SU-DHL-6 (cell line): Measurements from ENCODE around the gene HSF5.

Experiments used
- EZH2phosphoT487 ChIP-seq: fragments of 200-600 bp; sonication (generic), shearing (Covaris generic); conservative IDR thresholded peaks from 2 replicates; pipeline ENCODE4 v1.6.1; 2018; ENCODE audit warnings: mild to moderate bottlenecking, antibody characterized with exemption, low read length, moderate library complexity, mixed read lengths
- TF ChIP-seq, protein P1 (sequence below): fragments of 200-600 bp; sonication (generic); IDR thresholded peaks from one replicate; pipeline ENCODE4 v1.5.1; 2017; ENCODE audit warnings: antibody characterized with exemption, mild to moderate bottlenecking, low read length, moderate library complexity; ENCODE audit not compliant: insufficient read depth, poor library complexity, severe bottlenecking

DNA sequence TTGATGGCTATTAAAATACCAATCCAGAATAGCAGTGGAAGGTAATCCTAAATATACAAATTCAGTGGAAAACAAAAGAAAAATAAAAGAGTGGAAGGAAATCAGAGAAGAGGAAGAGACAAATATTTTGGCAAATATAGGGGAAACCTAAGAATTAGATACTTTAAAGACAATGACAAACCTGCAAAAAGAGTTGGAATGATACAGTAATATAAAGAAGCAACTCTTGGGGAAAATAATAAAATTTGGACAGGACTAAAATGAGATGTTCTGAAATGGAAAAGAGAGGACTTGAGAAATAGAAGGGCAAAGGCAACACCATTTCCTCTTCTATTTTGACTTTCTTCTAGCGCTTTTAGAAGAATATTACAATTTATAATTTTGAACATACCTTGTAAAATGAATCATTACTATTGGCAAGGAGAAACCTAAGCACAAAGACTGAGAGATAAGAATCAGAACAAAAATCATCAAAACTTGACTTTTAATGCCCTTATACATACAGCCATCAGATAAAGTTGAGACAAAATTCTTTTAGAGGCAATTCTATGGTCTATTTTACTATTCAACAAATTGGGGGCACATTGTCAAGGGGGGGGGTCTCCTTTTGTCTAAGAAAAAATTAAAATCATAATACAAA, 76.0 kb downstream of the HSF5 start:
- TF ChIP-seq, protein P1, sequence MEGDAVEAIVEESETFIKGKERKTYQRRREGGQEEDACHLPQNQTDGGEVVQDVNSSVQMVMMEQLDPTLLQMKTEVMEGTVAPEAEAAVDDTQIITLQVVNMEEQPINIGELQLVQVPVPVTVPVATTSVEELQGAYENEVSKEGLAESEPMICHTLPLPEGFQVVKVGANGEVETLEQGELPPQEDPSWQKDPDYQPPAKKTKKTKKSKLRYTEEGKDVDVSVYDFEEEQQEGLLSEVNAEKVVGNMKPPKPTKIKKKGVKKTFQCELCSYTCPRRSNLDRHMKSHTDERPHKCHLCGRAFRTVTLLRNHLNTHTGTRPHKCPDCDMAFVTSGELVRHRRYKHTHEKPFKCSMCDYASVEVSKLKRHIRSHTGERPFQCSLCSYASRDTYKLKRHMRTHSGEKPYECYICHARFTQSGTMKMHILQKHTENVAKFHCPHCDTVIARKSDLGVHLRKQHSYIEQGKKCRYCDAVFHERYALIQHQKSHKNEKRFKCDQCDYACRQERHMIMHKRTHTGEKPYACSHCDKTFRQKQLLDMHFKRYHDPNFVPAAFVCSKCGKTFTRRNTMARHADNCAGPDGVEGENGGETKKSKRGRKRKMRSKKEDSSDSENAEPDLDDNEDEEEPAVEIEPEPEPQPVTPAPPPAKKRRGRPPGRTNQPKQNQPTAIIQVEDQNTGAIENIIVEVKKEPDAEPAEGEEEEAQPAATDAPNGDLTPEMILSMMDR: no peak
- TF ChIP-seq EZH2phosphoT487: no peak
